Liver (tissue), 9 donors: ENCODE measurements around the gene MYO5C. TPM values are rescaled to one million over a fixed set of nuclear protein-coding genes. Genes with fewer than 3 reads are reported as not detected.

Source experiments
- DNase-seq: peaks from one replicate; pipeline ENCODE4 v3.0.0-alpha.2; 2017; ENCODE audit warnings: low spot score
- H3K27ac ChIP-seq, 2 donors: one replicate each; pipeline ENCODE4 v1.7.0; 2013; ENCODE audit warnings: inconsistent platforms in 2 of 2, low read length in 2 of 2, control low read depth in 1 of 2, low read depth in 1 of 2, mild to moderate bottlenecking in 1 of 2
- H3K27me3 ChIP-seq, 4 donors: one replicate each; pipeline versions ENCODE4 v1.6.1 to v1.7.0; 2013; ENCODE audit warnings: low read length in 3 of 4, inconsistent platforms in 1 of 4, mild to moderate bottlenecking in 1 of 4, moderate library complexity in 1 of 4; ENCODE audit not compliant: control insufficient read depth in 4 of 4, insufficient read depth in 4 of 4
- H3K36me3 ChIP-seq, 4 donors: one replicate each; pipeline versions ENCODE4 v1.6.1 to v1.7.0; 2013; ENCODE audit warnings: low read length in 3 of 4, mild to moderate bottlenecking in 3 of 4, low read depth in 1 of 4, moderate library complexity in 1 of 4; ENCODE audit not compliant: control insufficient read depth in 4 of 4, insufficient read depth in 3 of 4
- H3K4me1 ChIP-seq, 4 donors: one replicate each; pipeline versions ENCODE4 v1.6.1 to v1.7.0; 2013; ENCODE audit warnings: low read length in 3 of 4, mild to moderate bottlenecking in 3 of 4, moderate library complexity in 1 of 4; ENCODE audit not compliant: control insufficient read depth in 4 of 4, insufficient read depth in 4 of 4
- H3K4me3 ChIP-seq, 3 donors: one replicate each; pipeline versions ENCODE4 v1.6.1 to v1.7.0; 2013; ENCODE audit warnings: low read length in 3 of 3, control low read depth in 1 of 3, low read depth in 1 of 3, mild to moderate bottlenecking in 1 of 3
- H3K9ac ChIP-seq, 2 donors: one replicate each; pipeline ENCODE4 v1.7.0; 2013; ENCODE audit warnings: low read length in 2 of 2, mild to moderate bottlenecking in 2 of 2, moderate library complexity in 2 of 2, control low read depth in 1 of 2, low read depth in 1 of 2
- H3K9me3 ChIP-seq, 4 donors: one replicate each; pipeline versions ENCODE4 v1.6.1 to v1.7.0; 2013; ENCODE audit warnings: low read length in 3 of 4; ENCODE audit not compliant: control insufficient read depth in 4 of 4
- EGR1 ChIP-seq, 2 donors: IDR thresholded peaks; 2 replicates each; pipeline ENCODE4 v1.6.1; 2016 to 2018; ENCODE audit warnings: antibody characterized with exemption in 2 of 2, low read depth in 2 of 2
- FOXA1 ChIP-seq: IDR thresholded peaks from 2 replicates; pipeline ENCODE4 v1.6.1; 2016; ENCODE audit warnings: antibody characterized with exemption
- FOXA2 ChIP-seq: IDR thresholded peaks from 2 replicates; pipeline ENCODE4 v1.6.1; 2016; ENCODE audit warnings: antibody characterized with exemption
- GABPA ChIP-seq, 2 donors: IDR thresholded peaks in 1 of 2; conservative IDR thresholded peaks in 1 of 2; 2 replicates each; pipeline ENCODE4 v1.6.1; 2016; ENCODE audit warnings: antibody characterized with exemption in 2 of 2, mild to moderate bottlenecking in 1 of 2, moderate library complexity in 1 of 2
- HNF4A ChIP-seq, 2 donors: conservative IDR thresholded peaks; 2 replicates each; pipeline ENCODE4 v1.6.1; 2016; ENCODE audit warnings: antibody characterized with exemption in 2 of 2, mild to moderate bottlenecking in 2 of 2
- HNF4G ChIP-seq: IDR thresholded peaks from 2 replicates; pipeline ENCODE4 v1.6.1; 2016; ENCODE audit warnings: antibody characterized with exemption
- JUND ChIP-seq, 2 donors: IDR thresholded peaks; 2 replicates each; pipeline ENCODE4 v1.6.1; 2016; ENCODE audit warnings: antibody characterized with exemption in 2 of 2
- NR2F2 ChIP-seq: IDR thresholded peaks from 2 replicates; pipeline ENCODE4 v1.6.1; 2016; ENCODE audit warnings: antibody characterized with exemption
- RAD21 ChIP-seq, 2 donors: IDR thresholded peaks; 2 replicates each; pipeline ENCODE4 v1.6.1; 2016; ENCODE audit warnings: antibody characterized with exemption in 2 of 2, mild to moderate bottlenecking in 2 of 2
- RXRA ChIP-seq, 2 donors: IDR thresholded peaks; 2 replicates each; pipeline ENCODE4 v1.6.1; 2017 to 2018; ENCODE audit warnings: antibody characterized with exemption in 2 of 2, mild to moderate bottlenecking in 1 of 2
- SP1 ChIP-seq: IDR thresholded peaks from 2 replicates; pipeline ENCODE4 v1.6.1; 2018; ENCODE audit warnings: antibody characterized with exemption, mild to moderate bottlenecking
- TAF1 ChIP-seq: conservative IDR thresholded peaks from 2 replicates; pipeline ENCODE4 v1.6.1; 2016; ENCODE audit warnings: antibody characterized with exemption, mild to moderate bottlenecking
- YY1 ChIP-seq: IDR thresholded peaks from 2 replicates; pipeline ENCODE4 v1.6.1; 2016; ENCODE audit warnings: antibody characterized with exemption, mild to moderate bottlenecking
- WGBS: extraction: QIAGEN DNeasy Blood & Tissue Kit; methylation state at CpG from one replicate; pipeline ENCODE4 v1.1.7; 2013; 5-methylcytosine and 5-hydroxymethylcytosine counted together
- polyA plus RNA-seq, 2 donors: library from polyadenylated mRNA; stranded (reverse) in 1 of 2; unstranded in 1 of 2; fragments of 200-250 nt in 1 of 2; fragments of >200 nt in 1 of 2; fragmentation: Nextera tagmentation in 1 of 2; extraction: Ambion mirVana in 1 of 2; gene quantifications; one replicate each; pipeline versions ENCODE4 v1.2.1 to v1.2.3, GENCODE V29; 2013 to 2015
- total RNA-seq, 2 donors: library from RNA; depleted of rRNA; stranded (reverse); fragments of >200 nt; gene quantifications; one replicate each; pipeline ENCODE4 v1.2.3, GENCODE V29; 2014
- TF ChIP-seq, protein P1 (sequence below): fragments of 150-350 bp; IDR thresholded peaks from 2 replicates; pipeline ENCODE4 v1.5.1; 2017; ENCODE audit warnings: improper control_type of control experiment, low read depth, low read length; ENCODE audit not compliant: missing input control
- TF ChIP-seq, protein P2 (sequence below): IDR thresholded peaks from 2 replicates; pipeline ENCODE4 v1.6.1; 2016; ENCODE audit warnings: antibody characterized with exemption
- TF ChIP-seq, protein P3 (sequence below): IDR thresholded peaks from 2 replicates; pipeline ENCODE4 v1.6.1; 2016; ENCODE audit warnings: antibody characterized with exemption
- TF ChIP-seq, protein P4 (sequence below): IDR thresholded peaks from 2 replicates; pipeline ENCODE4 v1.6.1; 2016; ENCODE audit warnings: antibody characterized with exemption, mild to moderate bottlenecking
- TF ChIP-seq, protein P5 (sequence below): IDR thresholded peaks from 2 replicates; pipeline ENCODE4 v1.6.1; 2016; ENCODE audit warnings: antibody characterized with exemption
- donor health status: healthy.
- donor health status: healthy.
- donor health status: healthy.
- donor health status: healthy.
- donor health status: healthy.

The MYO5C gene
- total and polyA plus RNA-seq, 4 donors = 1.9 to 8.6 (median 3.0) TPM

DNA sequence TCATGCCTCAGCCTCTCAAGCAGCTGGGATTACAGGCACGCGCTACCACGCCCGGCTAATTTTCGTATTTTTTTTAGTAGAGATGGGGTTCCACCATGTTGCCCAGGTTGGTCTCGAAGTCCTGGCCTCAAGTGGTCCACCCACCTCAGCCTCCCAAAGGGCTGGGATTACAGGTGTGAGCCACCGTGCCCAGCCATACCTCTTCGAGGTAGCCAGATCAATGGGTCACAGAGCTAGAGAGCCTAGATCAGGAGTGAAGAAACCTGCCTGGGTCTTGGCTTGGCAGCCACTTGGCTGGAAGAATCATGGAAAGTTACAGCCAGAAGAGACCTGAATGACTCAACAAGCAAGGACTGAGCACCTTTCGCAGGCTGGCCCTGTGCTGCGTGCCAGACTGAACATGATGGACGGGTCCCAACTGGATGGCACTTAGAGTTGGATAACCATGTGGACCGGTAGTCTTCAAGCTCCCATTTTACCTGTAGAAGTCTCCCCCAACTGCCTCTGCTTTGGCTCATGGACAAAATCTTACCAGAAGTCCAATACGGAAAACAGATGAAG is 134.1 kb downstream of the MYO5C start:
- no peaks in the 10 kb centered on the region for H3K36me3 ChIP-seq
- no peaks in the 10 kb centered on the region for H3K9me3 ChIP-seq
- DNase-seq = no peak
- TF ChIP-seq NR2F2 (no peak), HNF4G (no peak), RAD21 (IDR thresholded peaks at IDR 0.05) (no peak), FOXA1 (no peak), YY1 (no peak), HNF4A (conservative IDR thresholded peaks at IDR 0.05) (no peak), FOXA2 (no peak), JUND (IDR thresholded peaks at IDR 0.05) (no peak), RXRA (IDR thresholded peaks at IDR 0.05) (no peak), EGR1 (IDR thresholded peaks at IDR 0.05; ENCODE audit: low read depth in 2 of 2) (no peak), SP1 (no peak), TAF1 (no peak), GABPA (IDR thresholded peaks at IDR 0.05 in 1 of 2, conservative IDR thresholded peaks at IDR 0.05 in 1 of 2) (no peak)
- TF ChIP-seq, protein P1, sequence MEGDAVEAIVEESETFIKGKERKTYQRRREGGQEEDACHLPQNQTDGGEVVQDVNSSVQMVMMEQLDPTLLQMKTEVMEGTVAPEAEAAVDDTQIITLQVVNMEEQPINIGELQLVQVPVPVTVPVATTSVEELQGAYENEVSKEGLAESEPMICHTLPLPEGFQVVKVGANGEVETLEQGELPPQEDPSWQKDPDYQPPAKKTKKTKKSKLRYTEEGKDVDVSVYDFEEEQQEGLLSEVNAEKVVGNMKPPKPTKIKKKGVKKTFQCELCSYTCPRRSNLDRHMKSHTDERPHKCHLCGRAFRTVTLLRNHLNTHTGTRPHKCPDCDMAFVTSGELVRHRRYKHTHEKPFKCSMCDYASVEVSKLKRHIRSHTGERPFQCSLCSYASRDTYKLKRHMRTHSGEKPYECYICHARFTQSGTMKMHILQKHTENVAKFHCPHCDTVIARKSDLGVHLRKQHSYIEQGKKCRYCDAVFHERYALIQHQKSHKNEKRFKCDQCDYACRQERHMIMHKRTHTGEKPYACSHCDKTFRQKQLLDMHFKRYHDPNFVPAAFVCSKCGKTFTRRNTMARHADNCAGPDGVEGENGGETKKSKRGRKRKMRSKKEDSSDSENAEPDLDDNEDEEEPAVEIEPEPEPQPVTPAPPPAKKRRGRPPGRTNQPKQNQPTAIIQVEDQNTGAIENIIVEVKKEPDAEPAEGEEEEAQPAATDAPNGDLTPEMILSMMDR = no peak
- TF ChIP-seq, protein P2, sequence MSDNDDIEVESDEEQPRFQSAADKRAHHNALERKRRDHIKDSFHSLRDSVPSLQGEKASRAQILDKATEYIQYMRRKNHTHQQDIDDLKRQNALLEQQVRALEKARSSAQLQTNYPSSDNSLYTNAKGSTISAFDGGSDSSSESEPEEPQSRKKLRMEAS = no peak
- TF ChIP-seq, protein P3, sequence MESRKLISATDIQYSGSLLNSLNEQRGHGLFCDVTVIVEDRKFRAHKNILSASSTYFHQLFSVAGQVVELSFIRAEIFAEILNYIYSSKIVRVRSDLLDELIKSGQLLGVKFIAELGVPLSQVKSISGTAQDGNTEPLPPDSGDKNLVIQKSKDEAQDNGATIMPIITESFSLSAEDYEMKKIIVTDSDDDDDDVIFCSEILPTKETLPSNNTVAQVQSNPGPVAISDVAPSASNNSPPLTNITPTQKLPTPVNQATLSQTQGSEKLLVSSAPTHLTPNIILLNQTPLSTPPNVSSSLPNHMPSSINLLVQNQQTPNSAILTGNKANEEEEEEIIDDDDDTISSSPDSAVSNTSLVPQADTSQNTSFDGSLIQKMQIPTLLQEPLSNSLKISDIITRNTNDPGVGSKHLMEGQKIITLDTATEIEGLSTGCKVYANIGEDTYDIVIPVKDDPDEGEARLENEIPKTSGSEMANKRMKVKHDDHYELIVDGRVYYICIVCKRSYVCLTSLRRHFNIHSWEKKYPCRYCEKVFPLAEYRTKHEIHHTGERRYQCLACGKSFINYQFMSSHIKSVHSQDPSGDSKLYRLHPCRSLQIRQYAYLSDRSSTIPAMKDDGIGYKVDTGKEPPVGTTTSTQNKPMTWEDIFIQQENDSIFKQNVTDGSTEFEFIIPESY = no peak
- TF ChIP-seq, protein P4, sequence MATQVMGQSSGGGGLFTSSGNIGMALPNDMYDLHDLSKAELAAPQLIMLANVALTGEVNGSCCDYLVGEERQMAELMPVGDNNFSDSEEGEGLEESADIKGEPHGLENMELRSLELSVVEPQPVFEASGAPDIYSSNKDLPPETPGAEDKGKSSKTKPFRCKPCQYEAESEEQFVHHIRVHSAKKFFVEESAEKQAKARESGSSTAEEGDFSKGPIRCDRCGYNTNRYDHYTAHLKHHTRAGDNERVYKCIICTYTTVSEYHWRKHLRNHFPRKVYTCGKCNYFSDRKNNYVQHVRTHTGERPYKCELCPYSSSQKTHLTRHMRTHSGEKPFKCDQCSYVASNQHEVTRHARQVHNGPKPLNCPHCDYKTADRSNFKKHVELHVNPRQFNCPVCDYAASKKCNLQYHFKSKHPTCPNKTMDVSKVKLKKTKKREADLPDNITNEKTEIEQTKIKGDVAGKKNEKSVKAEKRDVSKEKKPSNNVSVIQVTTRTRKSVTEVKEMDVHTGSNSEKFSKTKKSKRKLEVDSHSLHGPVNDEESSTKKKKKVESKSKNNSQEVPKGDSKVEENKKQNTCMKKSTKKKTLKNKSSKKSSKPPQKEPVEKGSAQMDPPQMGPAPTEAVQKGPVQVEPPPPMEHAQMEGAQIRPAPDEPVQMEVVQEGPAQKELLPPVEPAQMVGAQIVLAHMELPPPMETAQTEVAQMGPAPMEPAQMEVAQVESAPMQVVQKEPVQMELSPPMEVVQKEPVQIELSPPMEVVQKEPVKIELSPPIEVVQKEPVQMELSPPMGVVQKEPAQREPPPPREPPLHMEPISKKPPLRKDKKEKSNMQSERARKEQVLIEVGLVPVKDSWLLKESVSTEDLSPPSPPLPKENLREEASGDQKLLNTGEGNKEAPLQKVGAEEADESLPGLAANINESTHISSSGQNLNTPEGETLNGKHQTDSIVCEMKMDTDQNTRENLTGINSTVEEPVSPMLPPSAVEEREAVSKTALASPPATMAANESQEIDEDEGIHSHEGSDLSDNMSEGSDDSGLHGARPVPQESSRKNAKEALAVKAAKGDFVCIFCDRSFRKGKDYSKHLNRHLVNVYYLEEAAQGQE = no peak
- TF ChIP-seq, protein P5, sequence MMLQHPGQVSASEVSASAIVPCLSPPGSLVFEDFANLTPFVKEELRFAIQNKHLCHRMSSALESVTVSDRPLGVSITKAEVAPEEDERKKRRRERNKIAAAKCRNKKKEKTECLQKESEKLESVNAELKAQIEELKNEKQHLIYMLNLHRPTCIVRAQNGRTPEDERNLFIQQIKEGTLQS = no peak
- H3K9ac ChIP-seq = no peak overlapping the region
- 98% methylated on average over 13 of the region's 13 CpGs for WGBS
- no peak overlapping the region for H3K4me3 ChIP-seq
- no peak overlapping the region for H3K27ac ChIP-seq
- no peaks in the 10 kb centered on the region for H3K27me3 ChIP-seq
- no peaks in the 10 kb centered on the region for H3K4me1 ChIP-seq
